HT-29 (cell line): ENCODE measurements around the gene C17orf114.
"Not testable (repeated sequence)": the region's sequence is repeated elsewhere in the genome, so short reads cannot be mapped to it uniquely, and the experiment has no call there.

Experiments used
- DNase-seq: peaks from one replicate; pipeline ENCODE4 v3.0.0-alpha.2; 2015; ENCODE audit warnings: low spot score

C17orf114 gene

DNA sequence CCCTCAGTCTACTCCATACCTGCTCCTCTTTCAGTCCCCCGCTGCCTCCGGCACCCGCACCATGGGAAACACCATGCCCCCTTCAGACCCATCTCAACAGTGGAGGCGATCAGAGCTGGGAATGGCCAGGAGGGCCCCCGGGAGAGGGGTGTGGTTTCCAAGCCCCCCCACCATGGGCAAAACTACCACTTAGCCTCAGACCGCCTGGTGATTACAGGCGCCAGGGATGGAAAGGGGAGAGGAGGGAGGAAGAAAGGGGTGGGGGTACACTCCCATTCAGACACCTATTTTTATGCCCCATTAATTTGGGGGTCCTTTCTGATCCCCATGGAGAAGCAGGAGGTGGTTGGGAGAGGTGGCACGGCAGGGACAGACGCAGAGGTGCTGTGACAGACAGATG is at the start of gene C17orf114:
Gene C17orf114, minus strand, starts transcription at position 101 of the 400 bp plus-strand sequence.
- DNase-seq: no peak

DNA sequence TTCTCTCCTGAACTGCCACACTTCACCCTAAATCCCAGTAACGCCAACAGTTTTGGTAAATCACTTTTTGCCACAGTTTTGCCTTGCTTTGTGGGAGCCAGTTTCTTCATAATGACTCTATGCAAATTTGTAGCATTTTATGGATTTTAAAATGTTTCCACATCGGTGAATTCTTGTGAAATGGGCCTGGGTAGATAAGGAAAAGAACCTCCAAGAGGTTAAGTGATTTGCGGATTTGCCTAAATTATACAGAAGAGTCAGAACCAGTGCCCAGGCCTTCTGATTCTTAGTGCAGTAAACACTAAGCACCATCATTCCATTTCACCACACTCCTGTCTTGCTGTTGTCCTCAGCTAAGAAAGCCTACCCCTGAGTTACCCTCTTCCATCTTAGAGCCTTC is 49.0 kb upstream of the C17orf114 start:
- DNase-seq: no peak

- DNase-seq: peak; percentile 36
Observed at GRCh38 chr17:4850246-4850645, 48.1 kb upstream of the C17orf114 start.

GRCh38 chr17:4849011-4849536 is 46.9 kb upstream of the C17orf114 start:
- DNase-seq: peak; percentile 70

DNA sequence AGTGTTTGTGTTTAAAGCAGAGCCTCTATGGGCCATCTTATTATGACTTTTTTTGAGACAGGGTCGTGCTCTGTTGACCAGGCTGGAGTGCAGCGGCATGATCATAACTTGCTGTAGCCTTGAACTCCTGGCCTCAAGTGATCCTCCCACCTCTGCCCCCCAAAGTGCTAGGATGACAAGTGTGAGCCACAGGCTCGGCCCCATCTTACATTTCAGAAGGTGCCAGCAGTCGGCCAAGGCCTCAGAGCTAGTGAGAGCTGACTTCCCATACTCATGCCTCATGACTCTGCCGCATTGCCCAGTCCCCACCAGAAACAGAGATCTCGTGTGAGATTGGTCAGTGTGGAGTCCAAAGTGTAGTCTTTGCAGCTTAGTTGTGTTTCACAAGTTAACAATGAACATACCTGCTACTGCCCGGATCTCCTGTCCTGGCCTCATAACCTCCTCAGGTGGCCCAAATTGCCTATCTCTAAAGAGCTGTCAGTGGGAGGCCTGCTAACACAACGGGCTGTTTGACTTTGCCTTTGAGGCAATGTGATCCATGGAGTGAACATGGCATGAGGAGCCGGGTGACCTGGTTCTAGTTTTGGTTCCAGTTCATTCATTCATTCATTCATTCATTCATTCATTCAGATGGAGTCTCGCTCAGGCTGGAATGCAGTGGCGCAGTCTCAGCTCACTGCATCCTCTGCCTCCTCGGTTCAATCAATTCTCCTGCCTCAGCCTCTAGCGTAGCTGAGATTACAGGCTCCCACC is 44.7 kb upstream of the C17orf114 start:
- DNase-seq: no peak

DNA sequence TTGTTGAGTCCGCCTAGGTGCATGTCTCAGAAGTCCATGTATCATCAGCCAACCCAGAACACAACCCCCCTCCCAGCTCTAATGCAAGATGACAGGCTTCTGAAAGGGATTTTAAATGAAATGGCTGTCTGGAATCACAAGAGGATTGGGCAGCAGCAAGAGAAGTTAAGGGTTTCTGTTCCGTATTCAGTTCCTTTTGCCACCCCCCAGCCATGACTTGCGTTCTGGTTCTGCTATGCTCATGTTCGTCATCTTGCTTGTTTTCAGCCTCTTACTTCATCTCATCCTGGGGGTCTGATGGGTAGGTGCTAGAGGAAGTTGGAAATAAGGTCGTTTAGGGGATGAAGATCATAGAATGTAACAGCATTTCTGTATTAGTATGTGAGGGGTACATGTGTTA is 43.0 kb upstream of the C17orf114 start:
- DNase-seq: no peak

- no peak for DNase-seq
Observed at GRCh38 chr17:4843321-4844000, 41.3 kb upstream of the C17orf114 start.

GRCh38 chr17:4842376-4842775 is 40.2 kb upstream of the C17orf114 start:
- no peak for DNase-seq

DNA sequence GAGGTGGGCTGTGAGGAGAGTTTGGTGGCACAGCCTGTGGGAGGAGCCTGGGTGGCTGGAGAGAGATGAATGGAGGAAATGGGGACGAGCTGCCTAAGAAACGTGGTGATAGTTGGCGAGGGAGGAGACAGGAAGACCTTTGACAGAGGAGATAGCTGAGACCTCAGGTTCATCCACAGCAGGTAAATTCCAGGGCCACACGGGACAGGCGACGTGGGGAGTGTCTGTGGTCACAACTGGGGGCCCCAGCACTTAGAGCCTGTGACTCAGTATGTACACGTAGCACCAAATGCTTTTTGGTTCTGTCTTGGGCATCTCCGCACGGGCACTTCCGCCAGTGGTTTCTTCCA is 38.7 kb upstream of the C17orf114 start:
- DNase-seq: no peak

DNA sequence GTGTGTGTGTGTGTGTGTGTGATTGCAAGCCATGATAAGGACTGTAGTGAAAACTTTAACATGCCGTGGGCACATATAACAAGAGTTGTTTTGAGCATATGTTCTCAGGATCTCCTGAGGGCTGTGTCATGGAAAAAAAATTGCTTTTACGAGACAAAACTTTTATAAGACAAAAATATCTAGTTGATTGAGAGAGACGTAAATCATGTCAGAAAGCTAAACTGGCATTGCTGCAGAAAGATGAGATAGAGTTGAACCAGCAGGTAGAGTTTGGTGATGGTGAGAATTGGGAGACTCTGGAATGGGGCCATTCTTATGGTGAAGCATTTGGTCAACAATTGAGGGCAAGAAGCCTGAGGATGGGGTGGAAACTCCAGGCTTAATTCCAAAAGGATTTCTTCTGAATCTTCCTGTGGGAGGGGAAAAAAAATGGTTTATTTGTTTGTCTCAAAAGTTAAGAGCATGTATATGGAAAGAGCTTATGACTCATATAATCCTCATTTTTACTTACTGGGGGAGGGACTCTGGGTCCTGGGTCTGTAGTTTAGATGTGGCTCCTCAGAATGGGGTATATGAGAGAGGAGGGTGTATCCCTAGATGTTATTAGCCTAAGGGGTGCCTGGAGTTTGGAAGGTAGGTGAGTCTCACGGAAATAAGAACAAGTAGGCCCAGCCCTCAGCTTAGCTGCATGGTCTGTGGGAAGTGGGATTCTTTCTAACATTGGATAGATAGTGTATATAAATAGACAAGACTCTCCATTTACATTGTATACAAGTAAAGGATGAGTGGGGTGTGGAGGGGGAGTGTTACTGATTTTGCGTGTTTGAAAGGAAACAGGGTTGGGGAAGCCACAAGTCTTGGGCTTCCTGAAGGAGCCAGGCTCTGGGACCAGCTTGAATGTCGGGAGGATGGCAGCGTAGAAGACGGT is 38.1 kb upstream of the C17orf114 start:
- no peak for DNase-seq

GRCh38 chr17:4839221-4839620 is 37.1 kb upstream of the C17orf114 start:
- no peak for DNase-seq

GRCh38 chr17:4838309-4838785 is 36.2 kb upstream of the C17orf114 start:
- no peak for DNase-seq

- DNase-seq: no peak
Observed at GRCh38 chr17:4837471-4838308, 35.6 kb upstream of the C17orf114 start.

DNA sequence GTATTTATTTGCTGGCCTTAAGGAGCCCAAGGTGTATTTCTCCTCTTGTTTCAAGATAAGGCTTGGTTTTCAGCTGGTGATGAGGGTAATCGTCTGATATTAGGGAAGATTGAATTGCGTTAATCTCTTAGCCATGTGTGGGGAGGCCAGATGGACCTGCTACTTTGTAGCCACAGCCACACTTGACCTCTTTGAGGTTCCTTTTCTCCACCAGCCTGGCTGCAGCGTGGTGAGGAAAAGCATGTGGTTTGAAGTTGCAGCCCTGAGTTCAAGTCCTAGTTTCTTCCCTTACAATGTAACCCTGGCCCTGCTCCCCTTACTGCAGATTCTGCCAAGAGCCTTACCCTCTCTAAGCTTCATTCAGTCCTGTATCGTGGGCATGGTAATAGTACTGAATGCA is 34.1 kb upstream of the C17orf114 start:
- no peak for DNase-seq

DNA sequence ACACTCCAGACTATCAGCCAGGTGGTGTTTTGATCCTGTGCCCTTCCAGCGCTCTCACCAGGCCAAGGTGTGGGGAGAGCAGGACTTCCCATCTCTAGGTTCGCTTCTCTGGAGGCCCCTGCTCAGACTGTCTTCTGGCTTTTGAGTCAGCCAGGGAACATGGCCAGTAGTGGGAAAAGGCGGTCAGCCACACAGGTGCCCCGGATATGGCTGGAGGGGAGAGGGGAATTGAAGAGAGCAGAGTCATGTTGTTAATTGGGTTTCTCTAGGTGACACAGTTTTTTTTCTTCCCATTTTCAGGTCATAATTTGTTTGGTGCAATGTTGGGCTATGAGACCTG is 32.5 kb upstream of the C17orf114 start:
- no peak for DNase-seq

DNA sequence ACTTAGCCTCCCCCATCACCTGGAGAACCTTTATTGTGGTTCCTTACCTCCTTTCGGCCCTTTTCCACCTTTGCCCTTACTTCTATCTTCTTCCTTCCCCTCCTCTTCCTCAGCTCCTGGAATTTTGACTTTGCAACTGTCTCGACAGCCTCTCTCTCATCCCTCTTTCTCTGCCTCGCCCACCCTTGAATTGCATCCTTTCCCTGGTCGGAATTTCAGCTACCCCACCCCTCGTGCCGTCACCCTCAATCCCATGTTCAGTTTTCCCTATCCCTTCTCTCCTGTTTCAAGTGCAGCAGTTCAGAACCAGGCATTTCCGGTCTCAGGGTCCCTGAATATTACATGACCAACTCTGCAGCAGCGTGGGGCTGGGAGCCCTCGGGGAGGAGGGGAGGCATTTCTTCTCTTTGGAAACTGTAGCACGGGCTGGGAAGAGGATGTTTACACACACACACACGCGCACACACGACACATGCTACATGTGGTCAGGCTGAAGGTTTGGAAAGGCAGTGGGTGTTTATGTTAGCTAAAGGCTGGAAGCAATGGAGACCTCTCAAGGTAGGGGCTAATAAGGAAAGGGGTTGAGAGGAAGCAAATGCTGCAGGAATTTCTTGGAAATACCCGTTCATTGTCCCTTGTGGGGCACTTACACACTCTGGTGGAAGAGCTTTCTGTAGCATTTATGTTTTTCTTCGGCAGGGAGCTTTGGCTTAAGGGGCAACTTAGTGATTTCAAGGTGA is 32.0 kb upstream of the C17orf114 start:
- peak; percentile 45 for DNase-seq

- DNase-seq: peak; percentile 89
Observed at GRCh38 chr17:4833178-4833940, 31.2 kb upstream of the C17orf114 start, which contains the start of gene MINK1. Gene MINK1, plus strand, starts transcription at chr17:4833340. Its CDS starts 244 bp downstream, at chr17:4833584.

GRCh38 chr17:4832829-4833177 is 30.7 kb upstream of the C17orf114 start:
- DNase-seq: not testable (repeated sequence)

DNA sequence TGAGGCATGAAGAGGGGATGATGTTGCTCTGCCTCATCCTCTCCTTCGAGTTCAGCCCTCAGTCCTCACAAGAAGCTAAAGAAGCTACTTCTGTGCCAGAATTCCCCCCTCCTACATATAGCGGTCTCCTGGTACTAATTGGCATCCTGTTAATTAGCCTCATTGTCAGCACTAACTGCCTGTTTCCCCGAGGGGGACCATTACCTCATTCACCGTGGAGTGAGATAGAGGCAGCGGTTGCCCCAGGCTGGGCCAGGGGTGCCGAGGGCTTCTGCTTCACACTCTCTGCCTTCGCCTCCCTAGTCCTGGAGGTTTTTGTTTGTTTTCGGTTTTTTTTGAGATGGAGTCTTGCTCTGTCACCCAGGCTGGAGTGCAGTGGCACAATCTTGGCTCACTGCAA is 25.3 kb upstream of the C17orf114 start:
- DNase-seq: no peak
